HG03558 (cell line): Measurements from ENCODE around the gene SLC6A11.

ENCODE experiments used
- ATAC-seq: cut with Tn5 transposase; IDR thresholded peaks from one replicate; pipeline ENCODE4 v1.9.1; 2021; ENCODE audit warnings: moderate number of reproducible peaks; ENCODE audit not compliant: unreplicated experiment; ENCODE audit errors: extremely low read depth

SLC6A11 gene

GRCh38 chr3:10788451-10788850, 27.6 kb upstream of the SLC6A11 start:
- no peak for ATAC-seq

GRCh38 chr3:10790713-10791112, 25.3 kb upstream of the SLC6A11 start:
- no peak for ATAC-seq

- no peak for ATAC-seq
Observed at GRCh38 chr3:10792208-10792607, 23.8 kb upstream of the SLC6A11 start.

- ATAC-seq, result no peak
Observed at GRCh38 chr3:10798600-10799367, 17.2 kb upstream of the SLC6A11 start.

- ATAC-seq, result no peak
Observed at GRCh38 chr3:10804183-10804648, 11.8 kb upstream of the SLC6A11 start.

GRCh38 chr3:10806006-10806405, 10.0 kb upstream of the SLC6A11 start:
- ATAC-seq, result no peak

- ATAC-seq, result no peak
Observed at GRCh38 chr3:10808130-10808735, 7.8 kb upstream of the SLC6A11 start.

- ATAC-seq, result no peak
Observed at GRCh38 chr3:10808974-10809373, 7.1 kb upstream of the SLC6A11 start.

- ATAC-seq, result no peak
Observed at GRCh38 chr3:10810376-10810775, 5.7 kb upstream of the SLC6A11 start.

- ATAC-seq, result no peak
Observed at GRCh38 chr3:10813425-10813824, 2.6 kb upstream of the SLC6A11 start.

- no peak for ATAC-seq
Observed at GRCh38 chr3:10814623-10815022, 1.4 kb upstream of the SLC6A11 start.

GRCh38 chr3:10815487-10815886, 541 bp upstream of the SLC6A11 start:
- ATAC-seq, result no peak

GRCh38 chr3:10816863-10817253, 830 bp downstream of the SLC6A11 start:
- ATAC-seq, result no peak

GRCh38 chr3:10817506-10817905, 1.5 kb downstream of the SLC6A11 start:
- ATAC-seq, result no peak

- no peak for ATAC-seq
Observed at GRCh38 chr3:10822055-10822454, 6.0 kb downstream of the SLC6A11 start.

- no peak for ATAC-seq
Observed at GRCh38 chr3:10822708-10823515, 6.9 kb downstream of the SLC6A11 start.

- ATAC-seq, result no peak
Observed at GRCh38 chr3:10823516-10823818, 7.4 kb downstream of the SLC6A11 start.

- no peak for ATAC-seq
Observed at GRCh38 chr3:10824468-10824867, 8.4 kb downstream of the SLC6A11 start.

GRCh38 chr3:10833855-10834414, 17.9 kb downstream of the SLC6A11 start:
- no peak for ATAC-seq

- ATAC-seq, result no peak
Observed at GRCh38 chr3:10834951-10835350, 18.9 kb downstream of the SLC6A11 start.

- ATAC-seq, result no peak
Observed at GRCh38 chr3:10835406-10835805, 19.4 kb downstream of the SLC6A11 start.
